A673 (cell line): Measurements from ENCODE around the gene CD53. TPM values are rescaled to one million over a fixed set of nuclear protein-coding genes. Genes with fewer than 3 reads are reported as not detected.

Experiments used
- BruUV-seq: library from RNA; stranded (reverse); fragments of 400-500 nt; replicated peaks from 2 replicates; lab custom pipeline; 2021; lab: Mats Ljungman, UMichigan
- CTCF ChIA-PET: fragments of 300-600 bp; sonication (Branson Sonifier 250); formaldehyde crosslinking; loops from one replicate; lab custom pipeline; 2022; ENCODE audit warnings: antibody characterized with exemption; lab: Charles Lee
- POLR2A ChIA-PET: fragments of 300-600 bp; sonication (Branson Sonifier 250); formaldehyde crosslinking; loops from one replicate; lab custom pipeline; 2022; ENCODE audit warnings: antibody characterized with exemption; ENCODE audit not compliant: low non-redundant PET; lab: Charles Lee
- DNase-seq: peaks from one replicate; pipeline ENCODE4 v3.0.0-alpha.2; 2015; ENCODE audit warnings: low spot score
- H3K27ac ChIP-seq: fragments of 200-600 bp; sonication (generic); 2 replicates; pipeline ENCODE4 v1.5.1; 2016; ENCODE audit warnings: mixed run types, low read depth, mild to moderate bottlenecking, mixed read lengths, antibody characterized with exemption, low read length; ENCODE audit not compliant: poor library complexity, severe bottlenecking
- H3K27me3 ChIP-seq: fragments of 200-600 bp; sonication (generic); replicated peaks from 2 replicates; pipeline ENCODE4 v1.6.1; 2017; ENCODE audit warnings: mixed run types, low read depth, mild to moderate bottlenecking, mixed read lengths, antibody characterized with exemption, low read length; ENCODE audit not compliant: insufficient read depth, poor library complexity
- H3K36me3 ChIP-seq: fragments of 200-600 bp; sonication (generic); 2 replicates; pipeline ENCODE4 v1.6.1; 2016; ENCODE audit warnings: mixed run types, mild to moderate bottlenecking, mixed read lengths, antibody characterized with exemption, low read length; ENCODE audit not compliant: insufficient read depth, poor library complexity, severe bottlenecking
- H3K4me1 ChIP-seq: fragments of 200-600 bp; sonication (generic); 2 replicates; pipeline ENCODE4 v1.6.1; 2017; ENCODE audit warnings: mixed run types, mild to moderate bottlenecking, mixed read lengths, antibody characterized with exemption, low read length; ENCODE audit not compliant: insufficient read depth, poor library complexity, severe bottlenecking
- H3K4me3 ChIP-seq: fragments of 200-600 bp; sonication (generic); 2 replicates; pipeline ENCODE4 v1.5.1; 2016; ENCODE audit warnings: low read depth, mixed run types, mild to moderate bottlenecking, mixed read lengths, low read length; ENCODE audit not compliant: poor library complexity, severe bottlenecking
- H3K9me3 ChIP-seq: fragments of 200-600 bp; sonication (generic); 2 replicates; pipeline ENCODE4 v1.6.1; 2016; ENCODE audit warnings: mixed run types, low read depth, mild to moderate bottlenecking, mixed read lengths, antibody characterized with exemption, low read length; ENCODE audit not compliant: poor library complexity, severe bottlenecking
- EZH2 ChIP-seq: fragments of 200-600 bp; sonication (generic); IDR thresholded peaks from 2 replicates; pipeline ENCODE4 v1.6.1; 2017; ENCODE audit warnings: borderline replicate concordance, low read depth, mild to moderate bottlenecking, mixed read lengths, antibody characterized with exemption, low read length; ENCODE audit not compliant: poor library complexity, severe bottlenecking
- intact Hi-C: fragments of 100-400 bp; cut with micrococcal nuclease; formaldehyde crosslinking; loops from one replicate; pipeline ENCODE4 v1.10.0; 2022; ENCODE audit not compliant: unreplicated experiment
- total RNA-seq: library from RNA; stranded (reverse); gene quantifications from 2 replicates; pipeline ENCODE4 v1.2.3, GENCODE V29; 2021
- TF ChIP-seq, protein P1 (sequence below): fragments of 300-800, 200-600 bp; sonication (generic); conservative IDR thresholded peaks from 2 replicates; pipeline ENCODE4 v1.5.1; 2017; ENCODE audit warnings: low read depth, mild to moderate bottlenecking, antibody characterized with exemption, low read length, moderate library complexity, mixed read lengths

CD53 gene
- total RNA-seq, 1 experiment from 2014 or later: 0.19 TPM

DNA sequence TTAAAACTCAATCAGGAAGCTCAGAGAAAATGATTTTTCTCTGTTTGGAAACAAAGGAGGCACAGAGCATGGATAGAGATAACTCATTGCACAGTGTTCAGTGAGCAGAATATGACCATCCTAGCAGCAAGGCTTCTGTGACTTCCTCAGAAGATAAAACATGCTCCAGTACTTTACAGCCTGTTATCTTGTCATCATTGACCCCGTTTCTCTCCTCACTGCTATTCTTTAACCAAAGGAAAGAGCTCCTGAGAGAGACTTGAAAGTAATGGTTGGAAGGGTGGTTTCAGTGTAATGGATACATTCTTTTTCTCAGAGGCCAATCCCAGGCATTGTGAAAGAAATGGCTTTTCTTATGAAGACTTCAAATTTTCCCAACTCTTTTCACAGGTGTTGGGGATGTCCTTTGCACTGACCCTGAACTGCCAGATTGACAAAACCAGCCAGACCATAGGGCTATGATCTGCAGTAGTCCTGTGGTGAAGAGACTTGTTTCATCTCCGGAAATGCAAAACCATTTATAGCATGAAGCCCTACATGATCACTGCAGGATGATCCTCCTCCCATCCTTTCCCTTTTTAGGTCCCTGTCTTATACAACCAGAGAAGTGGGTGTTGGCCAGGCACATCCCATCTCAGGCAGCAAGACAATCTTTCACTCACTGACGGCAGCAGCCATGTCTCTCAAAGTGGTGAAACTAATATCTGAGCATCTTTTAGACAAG lies 25.9 kb downstream of the CD53 start:
- Histone ChIP-seq H3K4me1 (no peaks in the 10 kb centered on the region), H3K27me3 (no peaks in the 10 kb centered on the region), H3K27ac (no peak overlapping the region), H3K9me3 (no peaks in the 10 kb centered on the region), H3K36me3 (no peaks in the 10 kb centered on the region), H3K4me3 (no peak overlapping the region)
- no TSS peak for BruUV-seq
- POLR2A ChIA-PET: no interaction called here
- CTCF ChIA-PET: no interaction called here
- TF ChIP-seq, protein P1, sequence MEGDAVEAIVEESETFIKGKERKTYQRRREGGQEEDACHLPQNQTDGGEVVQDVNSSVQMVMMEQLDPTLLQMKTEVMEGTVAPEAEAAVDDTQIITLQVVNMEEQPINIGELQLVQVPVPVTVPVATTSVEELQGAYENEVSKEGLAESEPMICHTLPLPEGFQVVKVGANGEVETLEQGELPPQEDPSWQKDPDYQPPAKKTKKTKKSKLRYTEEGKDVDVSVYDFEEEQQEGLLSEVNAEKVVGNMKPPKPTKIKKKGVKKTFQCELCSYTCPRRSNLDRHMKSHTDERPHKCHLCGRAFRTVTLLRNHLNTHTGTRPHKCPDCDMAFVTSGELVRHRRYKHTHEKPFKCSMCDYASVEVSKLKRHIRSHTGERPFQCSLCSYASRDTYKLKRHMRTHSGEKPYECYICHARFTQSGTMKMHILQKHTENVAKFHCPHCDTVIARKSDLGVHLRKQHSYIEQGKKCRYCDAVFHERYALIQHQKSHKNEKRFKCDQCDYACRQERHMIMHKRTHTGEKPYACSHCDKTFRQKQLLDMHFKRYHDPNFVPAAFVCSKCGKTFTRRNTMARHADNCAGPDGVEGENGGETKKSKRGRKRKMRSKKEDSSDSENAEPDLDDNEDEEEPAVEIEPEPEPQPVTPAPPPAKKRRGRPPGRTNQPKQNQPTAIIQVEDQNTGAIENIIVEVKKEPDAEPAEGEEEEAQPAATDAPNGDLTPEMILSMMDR: no peak
- TF ChIP-seq EZH2: no peak
- DNase-seq: no peak
- intact Hi-C loops: no loop called here

- H3K27me3 ChIP-seq: no peaks in the 10 kb centered on the region
- TF ChIP-seq EZH2: no peak
- TF ChIP-seq, protein P1: no peak
- BruUV-seq: no TSS peak
- CTCF ChIA-PET: no interaction called here
- H3K27ac ChIP-seq: no peak overlapping the region
- POLR2A ChIA-PET: no interaction called here
- no peaks in the 10 kb centered on the region for H3K4me1 ChIP-seq
- H3K4me3 ChIP-seq: no peak overlapping the region
- intact Hi-C loops: no loop called here
- DNase-seq: no peak
- H3K9me3 ChIP-seq: no peaks in the 10 kb centered on the region
- H3K36me3 ChIP-seq: no peaks in the 10 kb centered on the region
Observed at GRCh38 chr1:110899458-110899843, 26.5 kb downstream of the CD53 start.

- Histone ChIP-seq H3K36me3 (no peaks in the 10 kb centered on the region), H3K9me3 (no peaks in the 10 kb centered on the region), H3K27me3 (no peaks in the 10 kb centered on the region), H3K4me3 (no peak overlapping the region), H3K4me1 (no peaks in the 10 kb centered on the region), H3K27ac (no peak overlapping the region)
- no TSS peak for BruUV-seq
- no peak for TF ChIP-seq EZH2
- TF ChIP-seq, protein P1: no peak
- intact Hi-C loops: no loop called here
- ChIA-PET POLR2A (no interaction called here), CTCF (no interaction called here)
- DNase-seq: no peak
Observed at GRCh38 chr1:110902820-110903463, 30.0 kb downstream of the CD53 start.
